HG03039 (cell line): ENCODE measurements around the gene IQCK.

ENCODE experiments used
- ATAC-seq: cut with Tn5 transposase; IDR thresholded peaks from one replicate; pipeline ENCODE4 v1.9.1; 2021; ENCODE audit warnings: mild to moderate bottlenecking, moderate library complexity; ENCODE audit not compliant: unreplicated experiment

The IQCK gene

DNA sequence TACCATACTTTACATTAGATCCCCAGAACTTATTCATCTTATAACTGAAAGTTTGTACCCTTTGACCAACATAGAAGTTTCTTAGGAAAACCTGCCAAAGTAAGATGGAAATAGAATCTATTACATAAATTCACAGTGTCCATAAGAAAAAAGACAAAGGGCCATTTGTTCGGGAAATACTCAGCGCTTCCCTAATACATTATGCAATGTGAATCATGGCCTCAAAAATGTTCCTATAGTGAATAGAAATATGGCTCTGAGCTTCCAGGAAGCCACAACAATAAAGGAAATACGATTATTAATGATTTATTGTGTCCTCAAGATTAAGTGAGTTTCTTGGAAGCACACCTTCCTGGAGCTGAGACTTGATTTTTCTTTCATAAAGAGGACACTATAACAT is 115.1 kb downstream of the IQCK start:
- no peak for ATAC-seq

DNA sequence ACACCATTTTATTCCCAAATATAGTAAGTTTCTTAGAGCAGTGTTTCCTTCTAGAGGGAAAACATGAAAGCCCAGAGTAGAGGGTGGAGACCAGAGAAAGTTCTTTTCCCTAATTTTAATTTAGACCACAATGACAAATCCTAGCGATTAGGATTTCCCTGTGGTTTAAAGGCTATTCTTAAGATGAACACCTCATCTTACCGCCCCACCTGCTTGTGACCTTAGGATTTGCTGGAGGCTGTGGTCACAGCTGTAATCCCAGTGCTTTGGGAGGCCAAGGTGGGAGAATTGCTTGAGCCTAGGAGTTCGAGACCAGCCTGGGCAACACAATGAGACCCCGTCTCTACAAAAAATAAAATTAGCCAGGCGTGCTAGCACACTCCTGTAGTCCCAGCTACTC is 115.5 kb downstream of the IQCK start:
- ATAC-seq = no peak

DNA sequence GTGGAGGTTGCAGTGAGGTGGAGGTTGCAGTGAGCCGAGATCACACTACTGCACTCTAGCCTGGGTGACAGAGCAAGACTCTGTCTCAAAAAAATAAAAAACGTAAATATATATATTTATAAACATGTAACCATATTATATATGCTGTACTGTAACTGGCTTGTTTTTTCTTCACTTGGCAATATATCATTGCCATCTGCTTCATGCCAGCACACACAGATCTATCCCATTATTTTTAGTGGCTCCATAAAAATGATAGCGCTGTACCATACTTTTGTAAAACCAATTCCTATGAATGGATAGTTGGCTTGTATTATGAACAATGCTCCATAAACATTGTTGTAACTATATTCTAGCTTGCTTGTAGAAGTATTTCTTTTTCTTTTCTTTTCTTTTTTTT is 117.1 kb downstream of the IQCK start:
- no peak for ATAC-seq

DNA sequence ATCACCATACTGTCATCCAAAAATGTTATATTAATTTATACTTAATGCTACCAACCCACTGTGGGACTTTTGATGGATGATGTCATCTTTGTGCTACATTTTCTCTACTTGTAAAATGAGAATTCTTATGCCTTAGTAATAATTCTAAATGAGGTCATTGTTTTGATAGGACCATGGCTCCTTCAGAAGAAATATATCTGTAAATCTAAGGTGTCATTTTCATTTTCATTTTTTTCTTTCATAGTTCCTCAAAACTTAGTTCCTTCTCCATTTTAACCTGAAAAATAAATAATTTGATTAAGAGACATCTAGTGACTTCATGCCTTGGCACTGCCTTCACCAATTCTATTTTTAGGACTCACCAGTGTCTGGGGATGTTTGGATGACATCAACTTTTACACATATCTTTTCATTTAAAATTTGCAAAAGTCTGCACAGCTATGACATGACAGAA is 117.9 kb downstream of the IQCK start:
- ATAC-seq = no peak

DNA sequence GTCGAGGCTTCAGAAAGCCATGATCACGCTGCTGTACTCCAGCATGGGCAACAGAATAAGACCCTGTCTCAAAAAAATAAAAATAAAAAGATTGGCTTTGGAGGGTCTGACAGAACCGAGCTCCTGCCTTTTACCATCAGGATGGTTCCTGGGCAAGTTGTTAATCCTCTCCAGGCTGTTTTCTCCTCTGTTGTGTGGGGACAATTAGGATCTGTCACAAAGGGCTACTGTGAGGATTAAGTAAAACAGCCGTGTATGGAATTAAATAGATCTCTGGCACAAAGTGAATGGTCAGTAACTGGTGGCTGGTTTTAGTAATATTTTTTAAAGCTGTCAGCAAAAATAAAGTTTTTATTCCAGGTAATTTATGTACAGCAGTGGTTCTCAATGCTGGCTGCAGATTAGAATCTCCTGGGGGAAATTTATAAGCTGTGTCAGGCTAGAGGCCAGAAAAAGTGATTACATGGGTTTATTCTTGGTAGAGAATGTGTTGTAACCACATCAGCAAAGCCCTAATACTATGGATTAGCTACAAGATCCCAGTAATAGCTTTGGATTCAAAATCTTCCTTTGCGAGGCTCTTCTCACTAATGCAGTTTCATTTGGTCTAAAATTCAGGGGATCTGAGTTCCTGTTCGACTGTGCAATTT is 119.4 kb downstream of the IQCK start:
- ATAC-seq = no peak

DNA sequence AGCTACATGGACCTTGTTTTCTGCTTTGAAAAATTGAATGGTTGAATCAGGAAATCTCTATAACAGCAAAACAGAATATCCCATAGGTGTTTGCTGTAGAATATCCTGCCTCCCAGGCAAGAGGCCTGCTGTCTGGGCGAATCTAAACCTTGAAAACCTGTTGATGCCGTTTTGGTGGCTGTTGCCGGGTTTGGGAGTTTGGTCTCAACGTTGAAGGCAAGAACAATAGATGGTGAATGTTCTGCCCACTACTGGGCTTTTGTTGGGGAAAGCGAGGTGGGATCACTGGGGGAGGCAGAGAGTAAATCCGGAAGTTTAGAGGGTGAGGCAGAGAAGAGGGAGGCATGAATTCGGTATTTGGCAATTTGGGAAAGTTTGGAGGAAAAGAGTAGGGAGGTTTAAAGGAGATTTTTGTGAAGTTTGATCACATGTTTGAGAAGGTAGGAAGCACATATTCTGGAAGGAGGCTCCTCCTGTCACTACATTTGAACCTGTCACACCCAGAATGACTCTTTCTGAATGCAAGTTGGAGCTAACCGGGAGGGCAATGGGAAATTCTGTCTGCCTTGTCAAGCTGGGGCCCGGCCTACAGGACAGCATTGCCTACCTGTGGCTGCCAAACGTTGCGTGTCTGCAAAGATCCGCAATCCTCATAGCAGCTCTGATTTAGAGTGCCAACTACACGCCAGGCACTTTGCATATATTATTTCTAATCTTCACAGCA is 120.1 kb downstream of the IQCK start:
- no peak for ATAC-seq

DNA sequence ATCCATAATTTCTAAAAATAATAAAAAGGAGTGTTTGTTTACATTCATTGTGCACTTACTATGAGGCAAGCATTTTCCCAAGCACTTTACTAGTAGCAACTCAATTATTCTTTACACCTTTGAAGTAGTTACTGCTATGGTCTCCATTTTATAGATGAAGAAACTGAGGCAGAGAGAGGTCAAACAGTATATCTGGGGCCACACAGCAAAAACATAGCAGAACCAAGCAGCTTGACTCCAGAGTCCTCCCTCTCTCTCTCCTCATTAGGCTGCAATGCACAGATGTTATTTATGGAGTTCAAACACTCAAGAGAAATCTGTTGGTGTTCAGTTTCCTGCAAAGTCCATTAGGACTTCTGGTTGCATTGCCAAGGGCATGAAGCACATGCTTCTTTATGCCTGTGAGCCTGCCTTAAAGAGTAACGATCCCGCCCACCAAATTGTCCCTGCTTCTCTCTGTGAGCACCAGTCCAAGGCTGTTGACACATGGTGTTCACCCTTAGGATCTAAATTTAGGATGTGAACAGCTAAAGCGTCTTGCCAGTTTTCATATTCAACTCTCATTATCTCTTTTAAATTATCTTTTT is 122.5 kb downstream of the IQCK start:
- no peak for ATAC-seq

DNA sequence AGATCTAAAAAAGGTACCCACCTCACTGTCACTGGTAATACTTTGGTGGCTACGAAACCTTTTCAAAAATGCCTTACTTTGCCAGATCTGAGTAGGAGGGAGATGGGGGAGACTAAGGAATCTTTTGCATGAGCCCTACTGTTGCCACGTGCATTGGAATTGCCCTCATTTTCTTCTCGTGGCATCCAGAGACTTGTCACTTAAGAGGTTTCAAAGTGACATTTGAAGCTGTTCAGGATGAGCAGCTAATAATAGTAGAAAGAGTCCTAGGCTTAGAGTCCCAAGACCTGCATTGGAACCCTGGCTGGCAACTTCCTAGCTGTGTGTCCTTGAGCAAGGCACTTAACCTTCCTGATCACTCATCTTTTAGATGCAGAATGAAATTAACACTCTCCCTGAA is 123.1 kb downstream of the IQCK start:
- no peak for ATAC-seq

DNA sequence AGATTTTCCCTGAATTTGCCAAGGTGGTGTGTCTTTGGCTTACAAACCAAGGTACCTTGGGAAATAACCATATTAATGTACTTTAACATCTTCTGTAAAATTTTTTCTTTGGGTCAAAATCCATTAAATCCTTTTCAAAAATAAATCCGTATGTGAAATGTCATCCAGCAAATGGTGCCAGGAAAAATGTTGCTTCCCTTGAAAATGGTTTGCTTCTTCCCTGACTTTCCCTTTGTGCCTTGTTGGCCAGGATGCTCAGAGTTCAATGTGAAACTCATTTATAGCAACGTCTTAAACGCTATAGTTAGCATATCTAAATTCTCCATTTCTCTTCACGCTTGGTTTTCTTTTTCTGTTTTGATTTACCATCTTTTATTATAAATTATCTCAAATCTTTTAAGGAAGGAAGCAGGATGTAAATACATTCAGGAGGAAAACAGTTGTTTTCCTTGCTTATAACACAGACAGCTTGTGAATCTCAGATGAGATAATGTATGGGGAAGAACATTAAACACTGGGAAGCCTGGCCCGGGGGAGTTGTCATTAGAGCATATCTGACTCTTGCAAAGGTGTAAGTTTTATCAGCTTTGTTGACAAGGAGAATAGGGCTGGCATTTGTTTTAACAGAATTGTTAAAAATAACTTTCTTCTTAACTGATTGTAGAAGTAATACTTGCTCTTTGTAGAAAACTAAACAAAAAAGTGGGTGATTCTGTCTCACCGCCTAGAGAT is 124.5 kb downstream of the IQCK start:
- ATAC-seq = no peak

DNA sequence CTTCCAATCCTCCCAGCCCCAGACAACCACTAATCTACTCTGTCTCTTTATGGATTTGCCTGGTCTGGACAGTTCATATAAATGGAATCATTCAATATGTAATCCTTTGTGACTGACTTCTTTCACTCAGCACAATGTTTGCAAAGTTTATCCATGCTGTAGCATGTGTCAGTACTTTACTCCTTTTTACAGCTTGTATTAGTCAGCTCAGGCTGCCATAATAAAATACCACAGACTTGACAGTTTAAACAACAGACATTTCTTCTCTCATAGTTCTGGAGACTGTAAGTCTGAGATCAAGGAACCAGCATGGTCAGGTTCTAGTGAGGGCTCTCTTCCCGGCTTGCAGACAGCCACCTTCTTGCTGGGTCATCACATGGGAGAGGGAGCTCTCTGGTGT is 125.3 kb downstream of the IQCK start:
- ATAC-seq = no peak

DNA sequence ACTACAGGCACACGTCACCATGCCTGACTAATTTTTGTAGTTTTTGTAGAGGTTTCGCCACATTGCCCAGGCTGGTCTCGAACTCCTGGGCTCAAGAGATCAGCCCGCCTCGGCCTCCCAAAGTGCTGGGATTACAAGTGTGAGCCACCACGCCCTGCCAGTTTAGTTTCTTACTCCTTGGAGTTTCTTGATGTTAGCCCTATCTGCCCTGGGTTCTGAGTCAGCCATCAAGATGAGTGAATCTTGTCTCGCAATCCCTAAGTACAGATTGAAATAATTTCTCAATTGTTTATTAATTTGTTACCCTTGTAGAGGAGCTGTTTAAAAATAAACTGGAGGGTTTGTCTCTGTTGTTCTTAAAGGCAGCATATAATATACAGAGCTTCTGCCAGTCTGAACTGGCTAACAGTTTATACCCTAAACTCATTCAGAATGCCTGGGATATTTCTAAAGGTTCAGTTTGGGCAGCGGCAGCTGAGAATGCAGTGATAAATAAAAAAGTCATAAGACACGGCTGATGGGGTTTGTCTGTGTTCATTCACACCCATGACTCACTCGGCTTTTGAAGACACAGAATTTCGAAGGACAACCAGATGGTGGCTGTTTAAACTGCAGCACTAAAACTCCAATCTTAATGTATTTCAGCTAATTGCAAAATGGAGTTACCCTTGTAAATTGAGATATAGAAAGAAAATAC is 127.0 kb downstream of the IQCK start:
- no peak for ATAC-seq

DNA sequence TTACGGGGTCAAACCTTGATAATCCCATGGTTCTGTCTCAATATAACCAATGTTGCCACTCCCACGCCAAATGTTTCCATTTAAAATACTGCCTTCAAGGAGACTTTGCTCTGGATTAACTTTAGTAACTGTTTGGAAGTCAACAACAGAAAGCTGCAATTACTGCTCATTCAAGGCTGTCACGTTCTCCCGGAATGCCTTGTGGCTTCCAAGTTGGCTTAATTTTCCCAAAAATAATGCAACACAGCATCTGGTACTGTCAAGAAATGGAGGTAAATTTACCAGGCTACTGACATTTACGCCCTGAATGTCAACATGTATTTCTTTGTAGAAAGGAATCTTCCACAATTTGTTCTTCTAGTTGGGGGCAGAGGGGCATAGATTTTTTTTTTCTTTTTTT is 128.4 kb downstream of the IQCK start:
- no peak for ATAC-seq

DNA sequence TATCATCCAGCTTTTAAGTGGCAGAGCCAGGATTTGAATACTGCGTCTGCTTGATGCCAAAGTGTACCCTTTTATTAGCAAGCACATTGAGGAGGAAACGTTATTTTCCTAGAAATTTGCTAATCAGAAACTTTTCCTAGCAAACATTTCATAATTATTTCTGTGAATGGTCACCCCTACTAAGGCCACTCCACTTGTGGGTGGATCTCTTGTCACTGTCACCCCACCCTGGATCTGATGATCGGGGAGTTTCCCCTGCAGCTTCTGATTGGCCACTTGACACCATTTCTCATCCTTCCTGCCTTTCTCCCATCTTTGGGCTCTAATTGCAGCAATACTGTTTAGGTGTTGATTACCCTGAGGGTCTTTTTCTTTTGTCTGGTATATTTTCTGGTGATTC is 130.7 kb downstream of the IQCK start:
- no peak for ATAC-seq

DNA sequence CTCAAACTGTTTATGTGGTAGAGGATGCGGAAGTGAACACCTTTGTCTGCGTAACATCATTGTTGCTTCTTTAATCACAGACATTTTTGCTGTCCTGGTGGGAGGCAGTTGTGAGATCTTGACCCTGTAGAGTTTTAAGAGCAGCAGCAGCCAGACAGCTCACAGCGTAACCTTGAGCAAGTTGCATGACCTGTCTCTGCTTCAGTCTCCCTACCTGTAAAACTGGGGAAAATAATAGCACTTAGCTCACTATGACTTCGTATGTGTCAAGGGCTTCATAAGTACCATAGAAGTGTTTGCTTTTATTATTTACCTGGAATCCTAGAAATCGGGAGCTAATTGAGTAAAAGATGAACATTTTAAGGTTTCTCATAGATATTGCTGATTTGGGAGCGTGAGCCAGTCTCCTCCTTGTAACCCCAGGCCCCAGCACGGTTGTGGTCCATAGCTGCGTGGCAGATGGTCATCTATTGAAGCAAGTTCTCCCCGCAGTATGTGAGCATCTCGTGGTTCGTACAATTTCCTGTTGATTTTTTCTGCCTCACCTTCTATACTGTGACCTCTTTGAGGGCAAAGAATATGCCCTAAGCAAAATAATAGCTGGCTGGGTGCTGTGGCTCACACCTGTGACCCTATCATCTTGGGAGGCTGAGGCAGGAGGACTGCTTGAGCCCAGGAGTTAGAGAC is 132.2 kb downstream of the IQCK start:
- no peak for ATAC-seq

DNA sequence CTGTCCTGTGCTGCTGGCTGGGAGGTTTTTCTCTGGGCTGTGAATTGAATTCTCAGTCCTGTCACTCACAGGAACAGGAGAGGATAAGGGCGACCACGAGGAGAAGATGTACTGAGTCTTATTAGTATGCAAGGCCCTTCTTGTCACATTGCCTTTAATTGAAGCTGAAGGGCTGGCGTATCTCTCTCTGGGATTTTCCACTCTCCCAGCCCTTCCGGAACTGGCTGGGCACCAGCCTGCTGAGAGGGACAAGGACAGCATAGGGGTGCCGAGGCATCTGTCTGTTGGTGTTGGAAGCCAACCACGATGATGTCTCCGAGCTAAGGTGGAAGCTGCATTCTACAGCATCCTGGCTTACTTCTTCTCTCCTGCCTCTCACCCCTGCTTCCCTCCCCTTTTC is 133.4 kb downstream of the IQCK start:
- ATAC-seq = no peak

DNA sequence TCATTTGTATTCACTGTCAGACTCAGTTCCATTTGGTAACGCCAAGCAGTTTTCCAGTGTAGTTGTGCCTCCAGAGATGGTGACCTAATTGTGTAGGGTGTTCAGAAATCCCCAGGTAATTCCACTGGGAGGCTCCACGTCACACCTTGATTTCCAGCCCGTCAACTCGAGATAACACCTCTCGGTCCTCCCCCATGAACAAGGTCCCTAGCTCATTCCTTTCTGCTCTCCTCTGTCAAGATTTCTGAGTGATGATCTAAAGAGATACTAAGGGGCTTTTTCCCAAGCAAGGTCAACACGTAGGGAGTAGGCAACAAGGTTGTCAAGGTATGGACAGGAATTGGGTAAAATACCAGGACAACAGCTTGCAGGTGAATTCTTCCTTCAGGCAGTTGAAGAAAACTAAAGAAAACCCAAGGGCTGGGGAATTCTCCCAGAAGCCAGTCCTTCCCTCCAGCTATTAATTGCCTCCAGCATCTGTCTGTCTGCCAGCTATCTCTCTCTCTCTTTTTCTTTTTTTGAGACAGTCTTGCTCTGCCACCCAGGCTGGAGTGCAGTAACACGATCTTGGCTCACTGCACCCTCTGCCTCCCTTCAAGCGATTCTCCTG is 135.2 kb downstream of the IQCK start:
- ATAC-seq = no peak

DNA sequence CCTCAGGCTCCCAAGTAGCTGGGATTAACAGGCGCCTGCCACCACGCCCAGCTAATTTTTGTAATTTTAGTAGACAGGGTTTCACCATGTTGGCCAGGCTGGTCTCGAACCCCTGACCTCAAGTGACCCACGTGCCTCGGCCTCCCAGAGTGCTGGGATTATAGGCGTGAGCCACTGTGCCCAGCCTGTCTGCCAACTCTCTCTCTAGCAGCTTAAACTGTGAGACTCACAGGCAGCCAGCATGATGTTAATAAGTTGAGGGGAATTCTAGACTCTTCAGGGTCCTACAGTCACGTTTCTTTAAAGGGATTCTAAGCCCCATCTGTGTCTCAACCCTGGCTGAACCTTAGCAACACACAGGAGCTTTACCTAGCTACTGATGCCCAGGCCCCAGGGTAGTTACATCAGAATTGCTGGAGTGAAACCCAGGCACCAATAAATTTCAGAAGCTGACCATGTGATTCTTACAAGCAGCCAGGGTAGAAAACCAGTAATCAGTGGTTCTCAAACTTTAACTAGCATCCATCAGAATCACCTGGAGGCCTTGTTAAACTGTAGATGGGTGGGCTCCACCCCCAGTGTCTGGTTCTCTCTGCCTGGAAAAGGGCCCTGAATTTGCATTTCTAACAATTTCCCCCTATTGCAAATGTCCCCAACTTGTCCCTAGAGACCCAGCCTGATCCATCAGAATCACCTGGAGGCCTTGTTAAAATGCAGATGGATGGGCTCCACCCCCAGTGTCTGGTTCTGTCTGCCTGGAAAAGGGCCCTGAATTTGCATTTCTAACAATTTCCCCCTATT is 135.9 kb downstream of the IQCK start:
- no peak for ATAC-seq

DNA sequence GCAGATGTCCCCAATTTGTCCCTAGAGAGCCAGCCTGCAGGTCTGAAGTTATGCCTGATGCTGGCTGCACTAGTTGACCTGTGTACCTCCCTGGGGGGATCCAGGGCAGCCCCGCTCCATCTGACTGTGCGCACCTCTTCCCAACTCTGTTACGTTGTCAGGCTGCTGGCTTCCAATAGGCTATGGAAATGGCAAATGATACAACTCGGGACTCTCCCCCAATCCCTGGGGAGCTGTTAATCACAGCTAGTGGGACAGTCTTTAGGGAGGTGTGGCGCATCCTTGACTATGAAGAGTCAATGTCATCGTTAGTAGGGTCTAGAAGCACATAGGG is 136.4 kb downstream of the IQCK start:
- no peak for ATAC-seq

DNA sequence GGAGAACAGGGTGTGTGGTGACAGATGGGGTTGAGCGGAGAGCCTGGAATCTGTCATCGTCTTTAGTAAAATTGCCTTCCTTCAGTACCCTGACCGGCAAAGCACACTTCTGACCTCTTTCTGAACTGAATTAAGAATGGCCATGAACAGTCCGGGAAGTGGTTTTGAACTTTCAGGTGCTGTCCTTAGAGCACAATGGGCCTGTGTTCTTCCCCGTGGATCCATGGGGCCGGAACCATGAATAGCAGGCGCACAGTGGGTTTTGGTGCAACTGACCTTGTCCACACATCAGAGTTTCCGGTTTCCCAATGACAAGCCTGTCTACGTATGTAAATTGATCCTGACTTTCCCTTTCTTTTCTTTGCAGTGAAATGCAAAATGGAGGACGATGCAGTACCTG is 138.0 kb downstream of the IQCK start:
- ATAC-seq = no peak
